CD14-positive monocyte (primary cell): Measurements from ENCODE around the gene SLC25A25. TPM values are rescaled to one million over a fixed set of nuclear protein-coding genes. Genes with fewer than 3 reads are reported as not detected.

Experiments
- DNase-seq, 3 donors: peaks; one replicate each; pipeline ENCODE4 v3.0.0-alpha.2; 2011 to 2022
- H2AFZ ChIP-seq: 2 replicates; pipeline ENCODE4 v1.6.0; 2012; ENCODE audit warnings: mild to moderate bottlenecking, low read depth, low read length, inconsistent platforms; ENCODE audit not compliant: insufficient read depth, poor library complexity, severe bottlenecking
- H3K27ac ChIP-seq, 2 donors: 1 replicate in 1 of 2; 2 replicates in 1 of 2; pipeline ENCODE4 v1.5.1; 2012 to 2013; ENCODE audit warnings: low read length in 2 of 2, control low read depth in 1 of 2, inconsistent platforms in 1 of 2, low read depth in 1 of 2, mild to moderate bottlenecking in 1 of 2
- H3K27me3 ChIP-seq, 2 donors: one replicate each; pipeline versions ENCODE4 v1.6.0 to v1.6.1; 2011 to 2013; ENCODE audit warnings: low read length in 2 of 2; ENCODE audit not compliant: control insufficient read depth in 2 of 2, insufficient read depth in 2 of 2
- H3K36me3 ChIP-seq, 2 donors: replicated peaks in 1 of 2; 1 replicate in 1 of 2; 2 replicates in 1 of 2; pipeline versions ENCODE4 v1.5.1 to v1.6.1; 2012 to 2013; ENCODE audit warnings: low read length in 2 of 2, control low read depth in 1 of 2, inconsistent platforms in 1 of 2, mild to moderate bottlenecking in 1 of 2; ENCODE audit not compliant: insufficient read depth in 2 of 2, control insufficient read depth in 1 of 2
- H3K4me1 ChIP-seq, 2 donors: 1 replicate in 1 of 2; 2 replicates in 1 of 2; pipeline versions ENCODE4 v1.5.1 to v1.6.1; 2012 to 2013; ENCODE audit warnings: low read length in 2 of 2, control low read depth in 1 of 2, inconsistent platforms in 1 of 2, mild to moderate bottlenecking in 1 of 2, moderate library complexity in 1 of 2; ENCODE audit not compliant: insufficient read depth in 2 of 2, control insufficient read depth in 1 of 2
- H3K4me2 ChIP-seq: replicated peaks from 2 replicates; pipeline ENCODE3; 2012; ENCODE audit warnings: low read length, moderate library complexity, mild to moderate bottlenecking; ENCODE audit not compliant: poor library complexity, severe bottlenecking; ENCODE audit errors: extremely low read depth
- H3K4me3 ChIP-seq, 3 experiments: fragments of 200-600 bp in 1 of 3; sonication (generic) in 1 of 3; replicated peaks in 1 of 3; 1 replicate in 2 of 3; 2 replicates in 1 of 3; pipeline ENCODE4 v1.5.1; 2011 to 2013; ENCODE audit warnings: low read length in 3 of 3, mild to moderate bottlenecking in 3 of 3, control low read depth in 2 of 3, low read depth in 2 of 3, inconsistent platforms in 1 of 3, moderate library complexity in 1 of 3
- H3K79me2 ChIP-seq: 2 replicates; pipeline ENCODE4 v1.6.0; 2012; ENCODE audit warnings: mild to moderate bottlenecking, control low read depth, inconsistent platforms, low read length, moderate library complexity; ENCODE audit not compliant: insufficient read depth
- H3K9ac ChIP-seq: 2 replicates; pipeline ENCODE4 v1.6.0; 2017; ENCODE audit warnings: low read length, mild to moderate bottlenecking; ENCODE audit not compliant: insufficient read depth, poor library complexity, severe bottlenecking
- H3K9me3 ChIP-seq, 2 donors: replicated peaks in 1 of 2; 1 replicate in 1 of 2; 2 replicates in 1 of 2; pipeline versions ENCODE4 v1.5.1 to v1.6.1; 2012 to 2013; ENCODE audit warnings: low read length in 2 of 2, control low read depth in 1 of 2; ENCODE audit not compliant: control insufficient read depth in 1 of 2, insufficient read depth in 1 of 2
- H4K20me1 ChIP-seq: 2 replicates; pipeline ENCODE4 v1.6.0; 2012; ENCODE audit warnings: mild to moderate bottlenecking, low read length, control low read depth, moderate library complexity; ENCODE audit not compliant: insufficient read depth
- H3K27ac Mint-ChIP-seq, 7 donors: one replicate each; pipeline ENCODE4 v1.8.0; 2020; ENCODE audit warnings: mild to moderate bottlenecking in 7 of 7, mixed read lengths in 7 of 7, moderate library complexity in 6 of 7, inconsistent platforms in 2 of 7
- H3K27me3 Mint-ChIP-seq, 3 donors: one replicate each; pipeline ENCODE4 v1.8.0; 2021 to 2022; ENCODE audit warnings: low read depth in 3 of 3, mild to moderate bottlenecking in 3 of 3, mixed read lengths in 3 of 3, moderate library complexity in 3 of 3, inconsistent platforms in 1 of 3
- H3K36me3 Mint-ChIP-seq, 2 donors: one replicate each; pipeline ENCODE4 v1.8.0; 2020; ENCODE audit warnings: mixed read lengths in 2 of 2, inconsistent platforms in 1 of 2, mild to moderate bottlenecking in 1 of 2
- H3K4me1 Mint-ChIP-seq: one replicate; pipeline ENCODE4 v1.8.0; 2020; ENCODE audit warnings: mild to moderate bottlenecking, mixed read lengths
- H3K4me3 Mint-ChIP-seq, 2 donors: one replicate each; pipeline ENCODE4 v1.8.0; 2020; ENCODE audit warnings: mild to moderate bottlenecking in 2 of 2, mixed read lengths in 2 of 2, moderate library complexity in 1 of 2
- H3K9me3 Mint-ChIP-seq, 7 donors: one replicate each; pipeline ENCODE4 v1.8.0; 2020 to 2022; ENCODE audit warnings: mixed read lengths in 7 of 7, mild to moderate bottlenecking in 6 of 7, moderate library complexity in 6 of 7, inconsistent platforms in 2 of 7
- CTCF ChIP-seq: fragments of 200-600 bp; IDR thresholded peaks from one replicate; pipeline ENCODE4 v1.8.0; 2022; ENCODE audit warnings: antibody characterized with exemption, mild to moderate bottlenecking
- WGBS: methylation state at CpG from one replicate; pipeline ENCODE4 v1.1.5; 2013; ENCODE audit warnings: missing lambda C conversion rate; ENCODE audit not compliant: insufficient coverage; 5-methylcytosine and 5-hydroxymethylcytosine counted together
- intact Hi-C, 2 donors: fragments of 100-400 bp; cut with micrococcal nuclease; formaldehyde crosslinking; loops; one replicate each; pipeline versions ENCODE4 v1.15.0 to v1.15.1; 2023
- polyA plus RNA-seq, 3 donors: library from polyadenylated mRNA; depleted of rRNA in 1 of 3; unstranded in 2 of 3; stranded (reverse) in 1 of 3; fragments of 300-500 nt in 2 of 3; fragments of >200 nt in 1 of 3; fragmentation: Illumina TruSeq in 2 of 3; gene quantifications; 1 replicate in 2 of 3; 2 replicates in 1 of 3; pipeline ENCODE4 v1.2.3, GENCODE V29; 2012 to 2021

The SLC25A25 gene
- polyA plus RNA-seq, 3 donors: 5.1 to 43.3 (median 6.3) TPM

GRCh38 chr9:128094166-128094949, 26.3 kb downstream of the SLC25A25 start:
- H3K9me3 ChIP-seq: no peaks in the 10 kb centered on the region
- H2AFZ ChIP-seq: no peak overlapping the region
- WGBS: 34% methylated on average over 5 of the region's 8 CpGs
- H3K4me2 ChIP-seq: peak overlapping the region; percentile 68
- H3K4me3 ChIP-seq: peak overlapping the region in 1 of 3 experiments; percentile 46
- H3K4me1 Mint-ChIP-seq: peaks cover 77% of the 10 kb centered on the region
- no peak for TF ChIP-seq CTCF
- no peaks in the 10 kb centered on the region for H3K27me3 Mint-ChIP-seq
- H3K9me3 Mint-ChIP-seq: no peaks in the 10 kb centered on the region
- peak overlapping the region; percentile 93 to 97 for H3K27ac ChIP-seq
- peak overlapping the region; percentile 69 to 78 for H3K4me3 Mint-ChIP-seq
- peaks cover 84% of the 10 kb centered on the region for H3K79me2 ChIP-seq
- peak; percentile 91 to 97 (median 96) for DNase-seq
- peaks cover 9 to 29% of the 10 kb centered on the region in 2 donors for H3K36me3 Mint-ChIP-seq
- intact Hi-C loops: loop anchor here in 1 of 2 donors (5.0 kb wide), 1 partner anchor 42 kb away; no protein-coding TSS in a partner anchor
- peaks cover 63% of the 10 kb centered on the region for H4K20me1 ChIP-seq
- H3K27me3 ChIP-seq: no peaks in the 10 kb centered on the region
- no peaks in the 10 kb centered on the region for H3K36me3 ChIP-seq
- peaks cover 68 to 78% of the 10 kb centered on the region in 2 donors for H3K4me1 ChIP-seq
- peak overlapping the region; percentile 60 for H3K9ac ChIP-seq
- H3K27ac Mint-ChIP-seq: peak overlapping the region; percentile 97 to 100 (median 100)

GRCh38 chr9:128094950-128095544, 27.0 kb downstream of the SLC25A25 start:
- H3K27ac ChIP-seq: peak overlapping the region; percentile 93 to 97
- no peaks in the 10 kb centered on the region for H3K27me3 ChIP-seq
- peaks cover 84% of the 10 kb centered on the region for H3K79me2 ChIP-seq
- peaks cover 75 to 85% of the 10 kb centered on the region in 2 donors for H3K4me1 ChIP-seq
- H3K9ac ChIP-seq: peak overlapping the region; percentile 60
- peaks cover 62% of the 10 kb centered on the region for H4K20me1 ChIP-seq
- no peak for TF ChIP-seq CTCF
- H2AFZ ChIP-seq: no peak overlapping the region
- H3K4me2 ChIP-seq: peak overlapping the region; percentile 68
- H3K4me3 ChIP-seq: peak overlapping the region in 1 of 3 experiments; percentile 46
- peaks cover 6 to 32% of the 10 kb centered on the region in 2 donors for H3K36me3 Mint-ChIP-seq
- H3K4me3 Mint-ChIP-seq: no peak overlapping the region
- H3K9me3 ChIP-seq: no peaks in the 10 kb centered on the region
- H3K4me1 Mint-ChIP-seq: peaks cover 78% of the 10 kb centered on the region
- 71% methylated on average over 8 of the region's 11 CpGs for WGBS
- DNase-seq: no peak
- no peaks in the 10 kb centered on the region for H3K27me3 Mint-ChIP-seq
- intact Hi-C loops: loop anchor here in 1 of 2 donors (5.0 kb wide), 1 partner anchor 43 kb away; no protein-coding TSS in a partner anchor
- peak overlapping the region; percentile 97 to 100 (median 100) for H3K27ac Mint-ChIP-seq
- no peaks in the 10 kb centered on the region for H3K36me3 ChIP-seq
- H3K9me3 Mint-ChIP-seq: no peaks in the 10 kb centered on the region
